PC-3 (cell line): ENCODE data around the gene TRMO.

ENCODE experiments used
- EZH2 ChIP-seq: fragments of 300-600 bp; sonication (generic); IDR thresholded peaks from one replicate; pipeline ENCODE4 v1.6.1; 2017; ENCODE audit warnings: antibody characterized with exemption, mild to moderate bottlenecking, low read length; ENCODE audit not compliant: unreplicated experiment
- TF ChIP-seq, protein P1 (sequence below): fragments of 300-600 bp; sonication (generic); conservative IDR thresholded peaks from 2 replicates; pipeline ENCODE4 v1.5.1; 2017; ENCODE audit warnings: antibody characterized with exemption, low read depth, mild to moderate bottlenecking, low read length

GRCh38 chr9:97907046-97907445, 15.3 kb downstream of the TRMO start:
- TF ChIP-seq, protein P1, sequence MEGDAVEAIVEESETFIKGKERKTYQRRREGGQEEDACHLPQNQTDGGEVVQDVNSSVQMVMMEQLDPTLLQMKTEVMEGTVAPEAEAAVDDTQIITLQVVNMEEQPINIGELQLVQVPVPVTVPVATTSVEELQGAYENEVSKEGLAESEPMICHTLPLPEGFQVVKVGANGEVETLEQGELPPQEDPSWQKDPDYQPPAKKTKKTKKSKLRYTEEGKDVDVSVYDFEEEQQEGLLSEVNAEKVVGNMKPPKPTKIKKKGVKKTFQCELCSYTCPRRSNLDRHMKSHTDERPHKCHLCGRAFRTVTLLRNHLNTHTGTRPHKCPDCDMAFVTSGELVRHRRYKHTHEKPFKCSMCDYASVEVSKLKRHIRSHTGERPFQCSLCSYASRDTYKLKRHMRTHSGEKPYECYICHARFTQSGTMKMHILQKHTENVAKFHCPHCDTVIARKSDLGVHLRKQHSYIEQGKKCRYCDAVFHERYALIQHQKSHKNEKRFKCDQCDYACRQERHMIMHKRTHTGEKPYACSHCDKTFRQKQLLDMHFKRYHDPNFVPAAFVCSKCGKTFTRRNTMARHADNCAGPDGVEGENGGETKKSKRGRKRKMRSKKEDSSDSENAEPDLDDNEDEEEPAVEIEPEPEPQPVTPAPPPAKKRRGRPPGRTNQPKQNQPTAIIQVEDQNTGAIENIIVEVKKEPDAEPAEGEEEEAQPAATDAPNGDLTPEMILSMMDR: no peak
- TF ChIP-seq EZH2: no peak
